Measurements from ENCODE around the gene FAS. TPM values are rescaled to one million over a fixed set of nuclear protein-coding genes. Genes with fewer than 3 reads are reported as not detected.

The FAS gene
- 10 to 100 TPM; 17.3 to 29.9 (median 26.5) TPM for total RNA-seq
- 26.0 TPM for total RNA-seq (2013)

DNA sequence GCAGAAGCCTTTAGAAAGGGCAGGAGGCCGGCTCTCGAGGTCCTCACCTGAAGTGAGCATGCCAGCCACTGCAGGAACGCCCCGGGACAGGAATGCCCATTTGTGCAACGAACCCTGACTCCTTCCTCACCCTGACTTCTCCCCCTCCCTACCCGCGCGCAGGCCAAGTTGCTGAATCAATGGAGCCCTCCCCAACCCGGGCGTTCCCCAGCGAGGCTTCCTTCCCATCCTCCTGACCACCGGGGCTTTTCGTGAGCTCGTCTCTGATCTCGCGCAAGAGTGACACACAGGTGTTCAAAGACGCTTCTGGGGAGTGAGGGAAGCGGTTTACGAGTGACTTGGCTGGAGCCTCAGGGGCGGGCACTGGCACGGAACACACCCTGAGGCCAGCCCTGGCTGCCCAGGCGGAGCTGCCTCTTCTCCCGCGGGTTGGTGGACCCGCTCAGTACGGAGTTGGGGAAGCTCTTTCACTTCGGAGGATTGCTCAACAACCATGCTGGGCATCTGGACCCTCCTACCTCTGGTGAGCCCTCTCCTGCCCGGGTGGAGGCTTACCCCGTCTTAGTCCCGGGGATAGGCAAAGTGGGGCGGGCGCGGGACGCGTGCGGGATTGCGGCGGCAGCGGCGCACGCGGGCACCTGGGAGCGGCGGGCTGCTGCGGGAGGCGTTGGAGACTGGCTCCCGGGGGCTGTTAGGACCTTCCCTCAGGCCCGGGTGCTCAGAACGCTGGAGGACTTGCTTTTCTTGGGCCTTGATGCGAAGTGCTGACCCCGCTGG is at the start of gene FAS:
Gene FAS, plus strand, starts transcription at position 415 of the 777 bp plus-strand sequence. Its CDS starts 79 bp downstream, at position 494.
- Mint-ChIP-seq H3K36me3 (no peaks in the 10 kb centered on the region), H3K4me3 (peak within 1 kb of the TSS; percentile 97), H3K27me3 (ENCODE audit: low read depth in 2 of 2) (no peaks in the 10 kb centered on the region), H3K4me1 (peaks cover 54 to 59% of the 10 kb centered on the region in 2 donors), H3K9me3 (peaks cover 3% of the 10 kb centered on the region in 2 donors), H3K27ac (peak within 1 kb of the TSS; percentile 95 to 96)
- TF ChIP-seq, protein P1, sequence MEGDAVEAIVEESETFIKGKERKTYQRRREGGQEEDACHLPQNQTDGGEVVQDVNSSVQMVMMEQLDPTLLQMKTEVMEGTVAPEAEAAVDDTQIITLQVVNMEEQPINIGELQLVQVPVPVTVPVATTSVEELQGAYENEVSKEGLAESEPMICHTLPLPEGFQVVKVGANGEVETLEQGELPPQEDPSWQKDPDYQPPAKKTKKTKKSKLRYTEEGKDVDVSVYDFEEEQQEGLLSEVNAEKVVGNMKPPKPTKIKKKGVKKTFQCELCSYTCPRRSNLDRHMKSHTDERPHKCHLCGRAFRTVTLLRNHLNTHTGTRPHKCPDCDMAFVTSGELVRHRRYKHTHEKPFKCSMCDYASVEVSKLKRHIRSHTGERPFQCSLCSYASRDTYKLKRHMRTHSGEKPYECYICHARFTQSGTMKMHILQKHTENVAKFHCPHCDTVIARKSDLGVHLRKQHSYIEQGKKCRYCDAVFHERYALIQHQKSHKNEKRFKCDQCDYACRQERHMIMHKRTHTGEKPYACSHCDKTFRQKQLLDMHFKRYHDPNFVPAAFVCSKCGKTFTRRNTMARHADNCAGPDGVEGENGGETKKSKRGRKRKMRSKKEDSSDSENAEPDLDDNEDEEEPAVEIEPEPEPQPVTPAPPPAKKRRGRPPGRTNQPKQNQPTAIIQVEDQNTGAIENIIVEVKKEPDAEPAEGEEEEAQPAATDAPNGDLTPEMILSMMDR (IDR thresholded peaks at IDR 0.05), result no peak
- peak; percentile 58 to 95 for DNase-seq
- ATAC-seq, result peak; percentile 63 to 81 (median 70)
- H3K4me3 ChIP-seq (ENCODE audit: low read length), result peak within 1 kb of the TSS; percentile 94
- no peaks in the 10 kb centered on the region for H3K27me3 ChIP-seq (ENCODE audit: control insufficient read depth, insufficient read depth, low read length)
- intact Hi-C loops (cut with micrococcal nuclease), result loop anchor here (1.0 to 5.0 kb wide), 4 partner anchors 16 to 1173 kb away; partner anchors contain the start of gene ATAD1
- under 1% methylated on average over 51 of the region's 51 CpGs for WGBS (ENCODE audit: insufficient coverage)
- peaks cover 21% of the 10 kb centered on the region for H3K4me1 ChIP-seq (ENCODE audit: control insufficient read depth, insufficient read depth, low read length)
- H3K36me3 ChIP-seq (ENCODE audit: control insufficient read depth, insufficient read depth, low read length), result no peaks in the 10 kb centered on the region
- H3K9me3 ChIP-seq (ENCODE audit: control insufficient read depth, insufficient read depth, low read length), result no peaks in the 10 kb centered on the region
- peak within 1 kb of the TSS; percentile 80 for H3K27ac ChIP-seq (ENCODE audit: low read length)

DNA sequence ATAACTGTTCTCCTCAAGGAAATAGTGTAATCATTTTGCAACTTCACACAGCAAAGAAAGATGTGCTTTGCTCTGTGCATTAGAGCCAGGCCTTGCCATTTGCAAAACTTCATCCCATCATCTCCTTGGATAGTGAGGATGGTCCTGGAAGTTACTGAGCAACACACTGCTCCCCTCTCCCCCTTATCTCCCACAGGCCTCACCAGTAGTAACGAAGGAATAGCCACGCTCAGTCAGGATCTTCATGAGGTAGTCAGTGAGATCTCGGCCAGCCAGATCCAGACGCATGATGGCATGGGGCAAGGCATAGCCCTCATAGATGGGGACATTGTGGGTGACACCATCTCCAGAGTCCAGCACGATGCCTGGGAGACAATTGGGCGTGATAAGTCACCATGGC is 49.6 kb upstream of the FAS start:
- H3K36me3 ChIP-seq (ENCODE audit: control insufficient read depth, insufficient read depth, low read length), result peaks cover 5% of the 10 kb centered on the region
- ATAC-seq (no peak), DNase-seq (no peak)
- H3K4me1 ChIP-seq (ENCODE audit: control insufficient read depth, insufficient read depth, low read length), result no peaks in the 10 kb centered on the region
- H3K27ac ChIP-seq (ENCODE audit: low read length), result no peak overlapping the region
- Mint-ChIP-seq H3K4me3 (no peak overlapping the region), H3K36me3 (no peaks in the 10 kb centered on the region), H3K9me3 (no peaks in the 10 kb centered on the region), H3K27ac (no peak overlapping the region), H3K4me1 (no peaks in the 10 kb centered on the region), H3K27me3 (ENCODE audit: low read depth in 2 of 2) (no peaks in the 10 kb centered on the region)
- no peaks in the 10 kb centered on the region for H3K27me3 ChIP-seq (ENCODE audit: control insufficient read depth, insufficient read depth, low read length)
- intact Hi-C loops (cut with micrococcal nuclease), result no loop called here
- TF ChIP-seq, protein P1 (IDR thresholded peaks at IDR 0.05), result no peak
- 98% methylated on average over 6 of the region's 6 CpGs for WGBS (ENCODE audit: insufficient coverage)
- no peaks in the 10 kb centered on the region for H3K9me3 ChIP-seq (ENCODE audit: control insufficient read depth, insufficient read depth, low read length)
- H3K4me3 ChIP-seq (ENCODE audit: low read length), result no peak overlapping the region

DNA sequence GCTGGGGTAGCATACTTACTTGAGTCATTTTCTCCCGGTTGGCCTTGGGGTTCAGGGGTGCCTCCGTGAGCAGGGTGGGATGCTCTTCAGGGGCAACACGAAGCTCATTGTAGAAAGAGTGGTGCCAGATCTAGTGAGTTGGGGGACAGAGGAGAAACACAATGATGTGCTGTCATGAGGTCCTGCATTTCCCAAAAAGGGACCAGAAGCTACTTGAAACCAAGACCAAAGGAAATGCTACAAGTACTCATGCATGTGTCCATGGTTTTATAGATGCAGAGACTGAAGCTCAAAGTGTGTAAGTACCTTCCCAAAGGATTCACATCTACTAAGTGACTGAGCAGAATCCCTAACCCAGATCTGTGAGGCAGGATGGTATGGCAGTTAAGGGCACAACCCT is 46.8 kb upstream of the FAS start:
- intact Hi-C loops (cut with micrococcal nuclease), result no loop called here

More for the DNA sequence above, 46.8 kb upstream of the FAS start:
- DNase-seq (no peak), ATAC-seq (no peak)
- no peaks in the 10 kb centered on the region for H3K4me1 Mint-ChIP-seq
- H3K27ac ChIP-seq (ENCODE audit: low read length), result no peak overlapping the region
- 95% methylated on average over 3 of the region's 3 CpGs for WGBS (ENCODE audit: insufficient coverage)
- no peaks in the 10 kb centered on the region for H3K27me3 ChIP-seq (ENCODE audit: control insufficient read depth, insufficient read depth, low read length)
- no peak overlapping the region for H3K4me3 ChIP-seq (ENCODE audit: low read length)
- no peaks in the 10 kb centered on the region for H3K4me1 ChIP-seq (ENCODE audit: control insufficient read depth, insufficient read depth, low read length)
- H3K27ac Mint-ChIP-seq, result no peak overlapping the region
- no peaks in the 10 kb centered on the region for H3K9me3 ChIP-seq (ENCODE audit: control insufficient read depth, insufficient read depth, low read length)
- H3K4me3 Mint-ChIP-seq, result no peak overlapping the region
- peaks cover 2% of the 10 kb centered on the region for H3K36me3 ChIP-seq (ENCODE audit: control insufficient read depth, insufficient read depth, low read length)
- H3K9me3 Mint-ChIP-seq, result no peaks in the 10 kb centered on the region
- TF ChIP-seq, protein P1 (IDR thresholded peaks at IDR 0.05), result no peak
- no peaks in the 10 kb centered on the region for H3K36me3 Mint-ChIP-seq
- no peaks in the 10 kb centered on the region for H3K27me3 Mint-ChIP-seq (ENCODE audit: low read depth in 2 of 2)

All from natural killer cell (primary cell).